MM.1S (cell line): ENCODE results near the gene SH3BGR.

Experiments
- CTCF ChIP-seq: fragments of 300-600 bp; sonication (generic); IDR thresholded peaks from 2 replicates; pipeline ENCODE4 v1.5.1; 2016; ENCODE audit warnings: antibody characterized with exemption, low read length, mixed read lengths
- EZH2phosphoT487 ChIP-seq: fragments of 300-600 bp; sonication (generic); IDR thresholded peaks from 2 replicates; pipeline ENCODE4 v1.6.1; 2018; ENCODE audit warnings: antibody characterized with exemption, low read length

DNA sequence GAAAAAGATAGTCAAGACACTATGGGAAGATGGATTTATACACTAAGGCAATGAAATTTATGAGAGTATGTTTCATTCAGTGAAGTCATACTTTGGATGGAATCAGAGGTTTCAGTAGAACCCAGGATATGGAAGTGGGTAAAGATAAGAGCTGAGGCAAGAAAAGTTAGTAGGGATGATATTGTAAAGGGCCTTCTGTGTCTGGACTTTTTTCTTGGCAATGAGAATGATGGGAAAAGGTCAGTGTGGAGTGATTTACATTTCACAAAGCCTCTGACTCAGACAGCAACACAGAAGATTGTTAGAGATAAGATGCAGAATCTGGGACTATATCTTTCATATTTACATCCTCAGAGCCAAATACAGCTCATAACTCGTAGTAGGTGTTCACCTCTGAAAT, 32.1 kb downstream of the SH3BGR start:
- TF ChIP-seq CTCF = no peak
- TF ChIP-seq EZH2phosphoT487 = no peak
